Vagina (tissue), 2 donors: ENCODE data around the gene GDPD4.

Experiments
- POLR2A ChIP-seq, 2 donors: fragments of 450-650 bp; IDR thresholded peaks; one replicate each; pipeline ENCODE4 v1.6.1; 2017; ENCODE audit warnings: antibody characterized with exemption in 2 of 2, mild to moderate bottlenecking in 2 of 2, moderate library complexity in 2 of 2
- POLR2AphosphoS5 ChIP-seq, 2 donors: sonication (generic); formaldehyde crosslinking; IDR thresholded peaks; one replicate each; pipeline ENCODE4 v1.9.0; 2017; ENCODE audit warnings: antibody characterized with exemption in 2 of 2, mild to moderate bottlenecking in 2 of 2, low read depth in 1 of 2; ENCODE audit not compliant: insufficient read depth in 1 of 2
- TF ChIP-seq, protein P1 (sequence below), 3 experiments: fragments of 450-650 bp in 2 of 3; fragments of 200-600 bp in 1 of 3; sonication (generic) in 1 of 3; IDR thresholded peaks; one replicate each; pipeline ENCODE4 v1.5.1; 2017 to 2019; ENCODE audit warnings: antibody characterized with exemption in 3 of 3, mild to moderate bottlenecking in 2 of 3, moderate library complexity in 2 of 3

DNA sequence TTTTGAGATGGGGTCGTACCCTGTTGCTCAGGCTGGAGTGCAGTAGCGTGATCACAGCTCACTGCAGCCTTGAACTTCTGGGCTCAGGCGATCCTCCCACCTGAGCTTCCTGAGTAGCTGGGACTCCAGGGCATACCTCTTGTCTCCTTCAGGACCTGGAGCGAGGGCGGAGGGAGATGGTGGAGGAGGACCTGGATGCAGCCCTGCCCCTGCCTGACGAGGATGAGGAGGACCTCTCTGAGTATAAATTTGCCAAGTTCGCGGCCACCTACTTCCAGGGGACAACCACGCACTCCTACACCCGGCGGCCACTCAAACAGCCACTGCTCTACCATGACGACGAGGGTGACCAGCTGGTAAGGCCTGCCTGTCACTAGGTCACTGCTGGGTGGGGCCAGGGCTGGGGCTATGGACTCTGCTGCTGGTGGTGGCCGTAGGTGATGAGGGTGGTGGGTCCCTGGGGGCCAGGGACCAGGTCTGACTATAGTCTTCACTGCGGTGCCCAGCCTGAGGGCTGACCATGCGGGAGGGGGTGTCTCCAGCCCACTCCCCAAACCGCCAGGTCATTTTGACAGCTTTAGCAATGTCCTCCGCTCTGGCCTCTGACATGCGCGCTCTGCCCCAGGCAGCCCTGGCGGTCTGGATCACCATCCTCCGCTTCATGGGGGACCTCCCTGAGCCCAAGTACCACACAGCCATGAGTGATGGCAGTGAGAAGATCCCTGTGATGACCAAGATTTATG is 119.5 kb downstream of the GDPD4 start:
- TF ChIP-seq, protein P1, sequence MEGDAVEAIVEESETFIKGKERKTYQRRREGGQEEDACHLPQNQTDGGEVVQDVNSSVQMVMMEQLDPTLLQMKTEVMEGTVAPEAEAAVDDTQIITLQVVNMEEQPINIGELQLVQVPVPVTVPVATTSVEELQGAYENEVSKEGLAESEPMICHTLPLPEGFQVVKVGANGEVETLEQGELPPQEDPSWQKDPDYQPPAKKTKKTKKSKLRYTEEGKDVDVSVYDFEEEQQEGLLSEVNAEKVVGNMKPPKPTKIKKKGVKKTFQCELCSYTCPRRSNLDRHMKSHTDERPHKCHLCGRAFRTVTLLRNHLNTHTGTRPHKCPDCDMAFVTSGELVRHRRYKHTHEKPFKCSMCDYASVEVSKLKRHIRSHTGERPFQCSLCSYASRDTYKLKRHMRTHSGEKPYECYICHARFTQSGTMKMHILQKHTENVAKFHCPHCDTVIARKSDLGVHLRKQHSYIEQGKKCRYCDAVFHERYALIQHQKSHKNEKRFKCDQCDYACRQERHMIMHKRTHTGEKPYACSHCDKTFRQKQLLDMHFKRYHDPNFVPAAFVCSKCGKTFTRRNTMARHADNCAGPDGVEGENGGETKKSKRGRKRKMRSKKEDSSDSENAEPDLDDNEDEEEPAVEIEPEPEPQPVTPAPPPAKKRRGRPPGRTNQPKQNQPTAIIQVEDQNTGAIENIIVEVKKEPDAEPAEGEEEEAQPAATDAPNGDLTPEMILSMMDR (IDR thresholded peaks at IDR 0.05), result no peak
- TF ChIP-seq POLR2AphosphoS5 (IDR thresholded peaks at IDR 0.05; ENCODE audit: insufficient read depth in 1 of 2, low read depth in 1 of 2), result no peak
- no peak for TF ChIP-seq POLR2A (IDR thresholded peaks at IDR 0.05)
